IMR-90 (cell line): Measurements from ENCODE around the gene AKAP12. TPM values are rescaled to one million over a fixed set of nuclear protein-coding genes. Genes with fewer than 3 reads are reported as not detected.

Experiments
- ATAC-seq: fragments of 200-7000 bp; cut with Tn5 transposase; 2 replicates; pipeline ENCODE4 v1.9.1; 2020; ENCODE audit warnings: low read depth, mild to moderate bottlenecking, moderate library complexity
- BruUV-seq: library from RNA; stranded (reverse); fragments of 400-500 nt; replicated peaks from 2 replicates; lab custom pipeline; 2021; lab: Mats Ljungman, UMichigan
- CTCF ChIA-PET: fragments of 300-600 bp; formaldehyde crosslinking; extraction: SDS; loops from one replicate; lab custom pipeline; 2021; ENCODE audit warnings: antibody characterized with exemption; lab: Yijun Ruan, JAX
- POLR2A ChIA-PET: fragments of 300-600 bp; sonication (Branson Sonifier 250); formaldehyde crosslinking; loops from one replicate; lab custom pipeline; 2022; ENCODE audit warnings: antibody characterized with exemption; ENCODE audit not compliant: unreplicated experiment; lab: Charles Lee
- DNase-seq: peaks from one replicate; pipeline ENCODE4 v3.0.0; 2013
- H2AFZ ChIP-seq: replicated peaks from 2 replicates; pipeline ENCODE3; 2013; ENCODE audit warnings: low read length, mild to moderate bottlenecking; ENCODE audit not compliant: poor library complexity
- H2AK5ac ChIP-seq: 2 replicates; pipeline ENCODE4 v1.6.1; 2013; ENCODE audit warnings: low read depth, low read length, inconsistent platforms
- H2AK9ac ChIP-seq: replicated peaks from 2 replicates; pipeline ENCODE3; 2013; ENCODE audit warnings: mild to moderate bottlenecking, low read depth, low read length, moderate library complexity; ENCODE audit not compliant: poor library complexity
- H2BK120ac ChIP-seq: 2 replicates; pipeline ENCODE4 v1.6.1; 2013; ENCODE audit warnings: low read depth, low read length, inconsistent platforms
- H2BK15ac ChIP-seq: 3 replicates; pipeline ENCODE4 v1.6.1; 2013; ENCODE audit warnings: low read depth, low read length, inconsistent platforms
- H2BK20ac ChIP-seq: 2 replicates; pipeline ENCODE4 v1.6.1; 2013; ENCODE audit warnings: low read depth, mild to moderate bottlenecking, inconsistent platforms, low read length, moderate library complexity
- H2BK5ac ChIP-seq: 2 replicates; pipeline ENCODE4 v1.6.1; 2013; ENCODE audit warnings: mild to moderate bottlenecking, low read depth, low read length, inconsistent platforms; ENCODE audit not compliant: poor library complexity, severe bottlenecking
- H3K14ac ChIP-seq: replicated peaks from 2 replicates; pipeline ENCODE4 v1.6.1; 2013; ENCODE audit warnings: low read depth, low read length, inconsistent platforms
- H3K18ac ChIP-seq: 2 replicates; pipeline ENCODE4 v1.6.1; 2013; ENCODE audit warnings: low read depth, low read length, control low read depth
- H3K23ac ChIP-seq: 2 replicates; pipeline ENCODE4 v1.6.1; 2013; ENCODE audit warnings: low read depth, low read length, inconsistent platforms
- H3K27ac ChIP-seq: 2 replicates; pipeline ENCODE4 v1.5.1; 2013; ENCODE audit warnings: mild to moderate bottlenecking, control low read depth, low read length; ENCODE audit not compliant: insufficient read depth
- H3K27me3 ChIP-seq: 2 replicates; pipeline ENCODE4 v1.6.1; 2013; ENCODE audit warnings: low read length; ENCODE audit not compliant: control insufficient read depth, insufficient read depth
- H3K36me3 ChIP-seq: 2 replicates; pipeline ENCODE4 v1.6.1; 2013; ENCODE audit warnings: low read length, mixed read lengths; ENCODE audit not compliant: control insufficient read depth, insufficient read depth
- H3K4ac ChIP-seq: 2 replicates; pipeline ENCODE4 v1.6.1; 2013; ENCODE audit warnings: low read depth, low read length, inconsistent platforms
- H3K4me1 ChIP-seq: 2 replicates; pipeline ENCODE4 v1.6.1; 2013; ENCODE audit warnings: low read length, mixed read lengths; ENCODE audit not compliant: control insufficient read depth, insufficient read depth
- H3K4me2 ChIP-seq: 2 replicates; pipeline ENCODE4 v1.6.1; 2013; ENCODE audit warnings: low read depth, mild to moderate bottlenecking, control low read depth, low read length, moderate library complexity
- H3K4me3 ChIP-seq: 2 replicates; pipeline ENCODE4 v1.5.1; 2013; ENCODE audit warnings: low read depth, mild to moderate bottlenecking, control low read depth, low read length, moderate library complexity; ENCODE audit not compliant: insufficient read depth
- H3K56ac ChIP-seq: 2 replicates; pipeline ENCODE4 v1.6.1; 2013; ENCODE audit warnings: low read length, inconsistent platforms; ENCODE audit not compliant: insufficient read depth; ENCODE audit errors: extremely low read depth
- H3K79me1 ChIP-seq, 2 experiments: 2 replicates each; pipeline ENCODE4 v1.6.1; 2013; ENCODE audit warnings: low read length in 2 of 2, inconsistent platforms in 1 of 2, low read depth in 1 of 2
- H3K9ac ChIP-seq: 2 replicates; pipeline ENCODE4 v1.6.1; 2013; ENCODE audit warnings: low read depth, low read length, control low read depth
- H3K9me1 ChIP-seq: 2 replicates; pipeline ENCODE4 v1.6.1; 2013; ENCODE audit warnings: low read length, inconsistent platforms; ENCODE audit not compliant: insufficient read depth
- H3K9me3 ChIP-seq: 2 replicates; pipeline ENCODE4 v1.6.1; 2013; ENCODE audit warnings: low read length; ENCODE audit not compliant: control insufficient read depth, insufficient read depth
- H4K20me1 ChIP-seq: 2 replicates; pipeline ENCODE4 v1.6.1; 2013; ENCODE audit warnings: low read length, inconsistent platforms; ENCODE audit not compliant: insufficient read depth
- H4K5ac ChIP-seq: 2 replicates; pipeline ENCODE4 v1.6.1; 2013; ENCODE audit warnings: mild to moderate bottlenecking, low read depth, low read length, control low read depth
- H4K8ac ChIP-seq, 2 experiments: 2 replicates each; pipeline ENCODE4 v1.6.1; 2013; ENCODE audit warnings: low read depth in 2 of 2, low read length in 2 of 2, control low read depth in 1 of 2, inconsistent platforms in 1 of 2
- H4K91ac ChIP-seq: 2 replicates; pipeline ENCODE4 v1.6.1; 2013; ENCODE audit warnings: low read depth, low read length, inconsistent platforms; ENCODE audit not compliant: insufficient read depth
- BHLHE40 ChIP-seq: fragments of 150-350 bp; IDR thresholded peaks from 2 replicates; pipeline ENCODE4 v1.6.1; 2016; ENCODE audit warnings: mild to moderate bottlenecking, low read depth, low read length
- CEBPB ChIP-seq: IDR thresholded peaks from 2 replicates; pipeline ENCODE4 v1.6.1; 2012; ENCODE audit warnings: low read depth, low read length, improper control_type of control experiment
- CHD1 ChIP-seq: IDR thresholded peaks from 2 replicates; pipeline ENCODE4 v1.6.1; 2012; ENCODE audit warnings: low read depth, low read length, improper control_type of control experiment
- MAFK ChIP-seq: IDR thresholded peaks from 2 replicates; pipeline ENCODE4 v1.6.1; 2012; ENCODE audit warnings: low read depth, low read length, improper control_type of control experiment
- MAZ ChIP-seq: IDR thresholded peaks from 2 replicates; pipeline ENCODE4 v1.6.1; 2012; ENCODE audit warnings: low read depth, mild to moderate bottlenecking, low read length, improper control_type of control experiment, moderate library complexity, borderline replicate concordance
- MXI1 ChIP-seq: IDR thresholded peaks from 2 replicates; pipeline ENCODE4 v1.6.1; 2012; ENCODE audit warnings: low read depth, mild to moderate bottlenecking, low read length, moderate library complexity, borderline replicate concordance
- NFE2L2 ChIP-seq: fragments of 150-350 bp; IDR thresholded peaks from 2 replicates; pipeline ENCODE4 v1.6.1; 2016; ENCODE audit warnings: low read depth, mild to moderate bottlenecking, low read length
- POLR2A ChIP-seq: IDR thresholded peaks from 2 replicates; pipeline ENCODE4 v1.6.1; 2012; ENCODE audit warnings: mild to moderate bottlenecking, low read depth, low read length
- RAD21 ChIP-seq: IDR thresholded peaks from 2 replicates; pipeline ENCODE4 v1.6.1; 2012; ENCODE audit warnings: low read length, improper control_type of control experiment
- RCOR1 ChIP-seq: IDR thresholded peaks from 2 replicates; pipeline ENCODE4 v1.6.1; 2012; ENCODE audit warnings: mild to moderate bottlenecking, low read length, improper control_type of control experiment; ENCODE audit not compliant: insufficient replicate concordance
- RFX5 ChIP-seq: IDR thresholded peaks from 2 replicates; pipeline ENCODE4 v1.8.0; 2012; ENCODE audit warnings: low read depth, mild to moderate bottlenecking, low read length, moderate library complexity
- SMC3 ChIP-seq: fragments of 150-350 bp; IDR thresholded peaks from 2 replicates; pipeline ENCODE4 v1.6.1; 2016; ENCODE audit warnings: low read depth, mild to moderate bottlenecking, antibody characterized with exemption, low read length, moderate library complexity
- USF2 ChIP-seq: fragments of 150-350 bp; IDR thresholded peaks from 2 replicates; pipeline ENCODE4 v1.6.1; 2017; ENCODE audit warnings: mild to moderate bottlenecking, antibody characterized with exemption, low read length, low read depth
- WGBS, 2 experiments: methylation state at CpG; one replicate each; pipeline versions ENCODE4 v1.1.5 to v1.1.7; 2013; ENCODE audit warnings: missing lambda C conversion rate in 2 of 2; ENCODE audit not compliant: insufficient read length in 1 of 2; ENCODE audit errors: extremely low coverage in 2 of 2; 5-methylcytosine and 5-hydroxymethylcytosine counted together
- dilution Hi-C: fragments of 300-500 bp; cut with HindIII; formaldehyde crosslinking; loops from one replicate; pipeline ENCODE4 v1.14.3; 2018; ENCODE audit warnings: low sequenced_read_pairs; ENCODE audit not compliant: unreplicated experiment
- in situ Hi-C: fragments of 300-500 bp; cut with MboI; formaldehyde crosslinking; loops from 3 replicates; pipeline ENCODE4 v1.14.3; 2019; ENCODE audit warnings: low sequenced_read_pairs, inconsistent platforms, mixed read lengths
- intact Hi-C: fragments of 100-400 bp; cut with micrococcal nuclease; formaldehyde crosslinking; loops from 2 replicates; pipeline ENCODE4 v1.10.0; 2022
- polyA plus RNA-seq, 3 experiments: library from polyadenylated mRNA; depleted of rRNA; stranded (reverse); fragments of >200 nt; gene quantifications; 2 replicates each; pipeline ENCODE4 v1.2.3, GENCODE V29; 2012; ENCODE audit warnings: low replicate concordance in 1 of 3
- total RNA-seq: library from RNA; depleted of rRNA; stranded (reverse); fragments of >200 nt; gene quantifications from 2 replicates; pipeline ENCODE4 v1.2.3, GENCODE V29; 2012
- TF ChIP-seq, protein P1 (sequence below): fragments of 150-350 bp; IDR thresholded peaks from 2 replicates; pipeline ENCODE4 v1.6.1; 2016; ENCODE audit warnings: low read depth, mild to moderate bottlenecking, low read length, moderate library complexity, borderline replicate concordance
- TF ChIP-seq, protein P2 (sequence below): conservative IDR thresholded peaks from 2 replicates; pipeline ENCODE4 v1.5.1; 2012; ENCODE audit warnings: mild to moderate bottlenecking, low read depth, low read length, improper control_type of control experiment

The AKAP12 gene
- total and polyA plus RNA-seq, 2 of the 4 experiments (the other 2 are of a cell fraction) = 56.0 to 118 TPM

GRCh38 chr6:151233731-151234130 lies 6.0 kb upstream of the AKAP12 start:
- Histone ChIP-seq H4K5ac (no peak overlapping the region), H3K36me3 (no peaks in the 10 kb centered on the region), H3K18ac (no peak overlapping the region), H4K8ac (no peak overlapping the region), H2BK20ac (no peak overlapping the region), H4K91ac (no peak overlapping the region), H3K79me1 (no peaks in the 10 kb centered on the region), H3K9me3 (no peaks in the 10 kb centered on the region), H3K4me1 (no peaks in the 10 kb centered on the region), H3K23ac (no peak overlapping the region), H2AK5ac (no peak overlapping the region), H3K14ac (no peak overlapping the region), H3K4me3 (no peak overlapping the region), H3K4ac (no peak overlapping the region), H3K27me3 (peaks cover 13% of the 10 kb centered on the region), H2BK5ac (no peak overlapping the region), H4K20me1 (no peaks in the 10 kb centered on the region), H3K9ac (no peak overlapping the region), H3K27ac (no peak overlapping the region), H2BK120ac (no peak overlapping the region), H2AFZ (no peak overlapping the region), H2BK15ac (no peak overlapping the region), H3K9me1 (no peaks in the 10 kb centered on the region), H3K56ac (no peak overlapping the region), H2AK9ac (no peak overlapping the region), H3K4me2 (no peak overlapping the region)
- BruUV-seq = no TSS peak
- no peak for DNase-seq
- dilution Hi-C loops (no loop called here), in situ Hi-C loops (no loop called here), intact Hi-C loops (no loop called here)
- ChIA-PET POLR2A (no interaction called here), CTCF (interaction anchor here (0.9 kb wide), 1 partner anchor 101 kb away, joined by 4 read pairs; no protein-coding TSS in a partner anchor)
- TF ChIP-seq RAD21 (no peak), SMC3 (no peak), MAZ (no peak), CEBPB (no peak), RFX5 (no peak), RCOR1 (no peak), POLR2A (no peak), NFE2L2 (no peak), BHLHE40 (no peak), MAFK (no peak), MXI1 (no peak), CHD1 (no peak), USF2 (no peak)
- TF ChIP-seq, protein P1, sequence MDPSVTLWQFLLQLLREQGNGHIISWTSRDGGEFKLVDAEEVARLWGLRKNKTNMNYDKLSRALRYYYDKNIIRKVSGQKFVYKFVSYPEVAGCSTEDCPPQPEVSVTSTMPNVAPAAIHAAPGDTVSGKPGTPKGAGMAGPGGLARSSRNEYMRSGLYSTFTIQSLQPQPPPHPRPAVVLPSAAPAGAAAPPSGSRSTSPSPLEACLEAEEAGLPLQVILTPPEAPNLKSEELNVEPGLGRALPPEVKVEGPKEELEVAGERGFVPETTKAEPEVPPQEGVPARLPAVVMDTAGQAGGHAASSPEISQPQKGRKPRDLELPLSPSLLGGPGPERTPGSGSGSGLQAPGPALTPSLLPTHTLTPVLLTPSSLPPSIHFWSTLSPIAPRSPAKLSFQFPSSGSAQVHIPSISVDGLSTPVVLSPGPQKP = no peak
- TF ChIP-seq, protein P2, sequence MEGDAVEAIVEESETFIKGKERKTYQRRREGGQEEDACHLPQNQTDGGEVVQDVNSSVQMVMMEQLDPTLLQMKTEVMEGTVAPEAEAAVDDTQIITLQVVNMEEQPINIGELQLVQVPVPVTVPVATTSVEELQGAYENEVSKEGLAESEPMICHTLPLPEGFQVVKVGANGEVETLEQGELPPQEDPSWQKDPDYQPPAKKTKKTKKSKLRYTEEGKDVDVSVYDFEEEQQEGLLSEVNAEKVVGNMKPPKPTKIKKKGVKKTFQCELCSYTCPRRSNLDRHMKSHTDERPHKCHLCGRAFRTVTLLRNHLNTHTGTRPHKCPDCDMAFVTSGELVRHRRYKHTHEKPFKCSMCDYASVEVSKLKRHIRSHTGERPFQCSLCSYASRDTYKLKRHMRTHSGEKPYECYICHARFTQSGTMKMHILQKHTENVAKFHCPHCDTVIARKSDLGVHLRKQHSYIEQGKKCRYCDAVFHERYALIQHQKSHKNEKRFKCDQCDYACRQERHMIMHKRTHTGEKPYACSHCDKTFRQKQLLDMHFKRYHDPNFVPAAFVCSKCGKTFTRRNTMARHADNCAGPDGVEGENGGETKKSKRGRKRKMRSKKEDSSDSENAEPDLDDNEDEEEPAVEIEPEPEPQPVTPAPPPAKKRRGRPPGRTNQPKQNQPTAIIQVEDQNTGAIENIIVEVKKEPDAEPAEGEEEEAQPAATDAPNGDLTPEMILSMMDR = no peak
- no peak for ATAC-seq
- WGBS, 2 experiments = no CpG with 5 or more reads among the region's 7 CpGs
